ENCODE measurements around the gene RBBP4.

The RBBP4 gene

DNA sequence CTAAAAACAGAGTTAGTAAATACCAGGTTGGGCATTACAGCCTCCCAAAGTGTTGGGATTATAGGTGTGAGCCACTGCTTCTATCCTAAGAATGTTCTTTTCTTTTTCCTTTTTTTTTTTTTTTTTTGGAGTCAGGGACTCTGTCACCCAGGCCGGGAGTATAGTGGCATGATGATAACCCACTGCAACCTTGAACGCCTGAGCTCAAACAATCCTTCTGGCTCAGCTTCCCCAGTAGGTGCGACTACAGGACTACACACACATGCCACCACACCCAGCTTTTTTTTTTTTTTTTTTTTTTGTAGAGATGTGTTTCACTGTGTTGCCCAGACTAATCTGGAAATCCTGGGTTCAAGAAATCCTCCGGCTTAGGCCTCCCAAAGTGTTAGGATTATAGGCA, 6.6 kb upstream of the RBBP4 start:
- no peaks in the 10 kb centered on the region for H3K27me3 ChIP-seq (ENCODE audit: insufficient read depth, low read length, poor library complexity, severe bottlenecking)
- H3K9ac ChIP-seq (ENCODE audit: low read depth, low read length, poor library complexity, severe bottlenecking), result no peak overlapping the region
- peaks cover 16% of the 10 kb centered on the region for H4K20me1 ChIP-seq (ENCODE audit: insufficient read depth, low read length, poor library complexity, severe bottlenecking)
- H3K4me2 ChIP-seq (ENCODE audit: low read depth, low read length, poor library complexity, severe bottlenecking), result no peak overlapping the region
- H3K4me3 ChIP-seq (ENCODE audit: low read length, poor library complexity, severe bottlenecking), result no peak overlapping the region
- no peaks in the 10 kb centered on the region for H3K36me3 ChIP-seq (ENCODE audit: insufficient read depth, low read length)
- no peak overlapping the region for H2AFZ ChIP-seq (ENCODE audit: low read length)
- peaks cover 15% of the 10 kb centered on the region for H3K4me1 ChIP-seq (ENCODE audit: insufficient read depth, low read length, poor library complexity, severe bottlenecking)
- no peaks in the 10 kb centered on the region for H3K9me2 ChIP-seq (replicated peaks; ENCODE audit: low read depth, low read length)
- no peaks in the 10 kb centered on the region for H3F3A ChIP-seq (ENCODE audit: low read depth)
- H3K79me2 ChIP-seq (ENCODE audit: insufficient read depth, low read length), result peaks cover 39% of the 10 kb centered on the region
- no peaks in the 10 kb centered on the region for H3K9me3 ChIP-seq (ENCODE audit: insufficient read depth, low read depth, low read length)
- TF ChIP-seq, protein P1, sequence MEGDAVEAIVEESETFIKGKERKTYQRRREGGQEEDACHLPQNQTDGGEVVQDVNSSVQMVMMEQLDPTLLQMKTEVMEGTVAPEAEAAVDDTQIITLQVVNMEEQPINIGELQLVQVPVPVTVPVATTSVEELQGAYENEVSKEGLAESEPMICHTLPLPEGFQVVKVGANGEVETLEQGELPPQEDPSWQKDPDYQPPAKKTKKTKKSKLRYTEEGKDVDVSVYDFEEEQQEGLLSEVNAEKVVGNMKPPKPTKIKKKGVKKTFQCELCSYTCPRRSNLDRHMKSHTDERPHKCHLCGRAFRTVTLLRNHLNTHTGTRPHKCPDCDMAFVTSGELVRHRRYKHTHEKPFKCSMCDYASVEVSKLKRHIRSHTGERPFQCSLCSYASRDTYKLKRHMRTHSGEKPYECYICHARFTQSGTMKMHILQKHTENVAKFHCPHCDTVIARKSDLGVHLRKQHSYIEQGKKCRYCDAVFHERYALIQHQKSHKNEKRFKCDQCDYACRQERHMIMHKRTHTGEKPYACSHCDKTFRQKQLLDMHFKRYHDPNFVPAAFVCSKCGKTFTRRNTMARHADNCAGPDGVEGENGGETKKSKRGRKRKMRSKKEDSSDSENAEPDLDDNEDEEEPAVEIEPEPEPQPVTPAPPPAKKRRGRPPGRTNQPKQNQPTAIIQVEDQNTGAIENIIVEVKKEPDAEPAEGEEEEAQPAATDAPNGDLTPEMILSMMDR (conservative IDR thresholded peaks at IDR 0.05; ENCODE audit: low read length), result no peak
- no peak for TF ChIP-seq EZH2phosphoT487 (IDR thresholded peaks at IDR 0.05; ENCODE audit: borderline replicate concordance)

GRCh38 chr1:32647308-32648134, 3.5 kb upstream of the RBBP4 start:
- Histone ChIP-seq H3K9me3 (ENCODE audit: insufficient read depth, low read depth, low read length) (no peaks in the 10 kb centered on the region), H3K79me2 (ENCODE audit: insufficient read depth, low read length) (peaks cover 61% of the 10 kb centered on the region), H3K9ac (ENCODE audit: low read depth, low read length, poor library complexity, severe bottlenecking) (no peak overlapping the region), H3K4me1 (ENCODE audit: insufficient read depth, low read length, poor library complexity, severe bottlenecking) (peaks cover 23% of the 10 kb centered on the region), H3K4me3 (ENCODE audit: low read length, poor library complexity, severe bottlenecking) (peak overlapping the region; percentile 53), H3K36me3 (ENCODE audit: insufficient read depth, low read length) (no peaks in the 10 kb centered on the region), H2AFZ (ENCODE audit: low read length) (no peak overlapping the region), H3K27me3 (ENCODE audit: insufficient read depth, low read length, poor library complexity, severe bottlenecking) (no peaks in the 10 kb centered on the region), H3K4me2 (ENCODE audit: low read depth, low read length, poor library complexity, severe bottlenecking) (peak overlapping the region; percentile 58), H3K9me2 (replicated peaks; ENCODE audit: low read depth, low read length) (no peaks in the 10 kb centered on the region), H3F3A (ENCODE audit: low read depth) (no peaks in the 10 kb centered on the region), H4K20me1 (ENCODE audit: insufficient read depth, low read length, poor library complexity, severe bottlenecking) (peaks cover 24% of the 10 kb centered on the region)
- TF ChIP-seq, protein P1 (conservative IDR thresholded peaks at IDR 0.05; ENCODE audit: low read length), result no peak
- no peak for TF ChIP-seq EZH2phosphoT487 (IDR thresholded peaks at IDR 0.05; ENCODE audit: borderline replicate concordance)

- Histone ChIP-seq H2AFZ (ENCODE audit: low read length) (peak within 1 kb of the TSS; percentile 90), H3K9me3 (ENCODE audit: insufficient read depth, low read depth, low read length) (no peaks in the 10 kb centered on the region), H3K9ac (ENCODE audit: low read depth, low read length, poor library complexity, severe bottlenecking) (peak within 1 kb of the TSS; percentile 99), H4K20me1 (ENCODE audit: insufficient read depth, low read length, poor library complexity, severe bottlenecking) (peaks cover 48% of the 10 kb centered on the region), H3K4me1 (ENCODE audit: insufficient read depth, low read length, poor library complexity, severe bottlenecking) (peaks cover 41% of the 10 kb centered on the region), H3K4me3 (ENCODE audit: low read length, poor library complexity, severe bottlenecking) (peak within 1 kb of the TSS; percentile 98), H3K79me2 (ENCODE audit: insufficient read depth, low read length) (peaks cover 79% of the 10 kb centered on the region), H3F3A (ENCODE audit: low read depth) (no peaks in the 10 kb centered on the region; the same call in 1 of the 2 replicates), H3K36me3 (ENCODE audit: insufficient read depth, low read length) (peaks cover 5% of the 10 kb centered on the region; the same call in 1 of the 2 replicates), H3K4me2 (ENCODE audit: low read depth, low read length, poor library complexity, severe bottlenecking) (peak within 1 kb of the TSS; percentile 92), H3K9me2 (replicated peaks; ENCODE audit: low read depth, low read length) (no peaks in the 10 kb centered on the region), H3K27me3 (ENCODE audit: insufficient read depth, low read length, poor library complexity, severe bottlenecking) (no peaks in the 10 kb centered on the region)
- TF ChIP-seq EZH2phosphoT487 (IDR thresholded peaks at IDR 0.05; ENCODE audit: borderline replicate concordance), result no peak
- TF ChIP-seq, protein P1 (conservative IDR thresholded peaks at IDR 0.05; ENCODE audit: low read length), result no peak
These were observed 708 bp upstream of the RBBP4 start, which contains the start of gene ZBTB8OS for GRCh38 chr1:32650248-32650751. TSS of gene ZBTB8OS (minus strand) at chr1:32650550. CDS start at chr1:32650529, 21 bp downstream.

Data from Loucy (cell line).